Breast epithelium (tissue), 4 donors: ENCODE data around the gene ST6GAL1. TPM values are rescaled to one million over a fixed set of nuclear protein-coding genes. Genes with fewer than 3 reads are reported as not detected.

Source experiments
- DNase-seq, 2 donors: peaks; one replicate each; pipeline ENCODE4 v3.0.0-alpha.2; 2019; ENCODE audit warnings: low spot score in 2 of 2
- H3K27ac ChIP-seq, 2 donors: fragments of 200-600 bp; sonication (generic) in 1 of 2; one replicate each; pipeline ENCODE4 v1.5.1; 2016 to 2019; ENCODE audit warnings: mild to moderate bottlenecking in 1 of 2
- H3K27me3 ChIP-seq, 2 donors: fragments of 200-600 bp; sonication (generic) in 1 of 2; one replicate each; pipeline versions ENCODE4 v1.5.1 to v1.6.0; 2017 to 2019; ENCODE audit warnings: control low read depth in 1 of 2, mild to moderate bottlenecking in 1 of 2
- H3K36me3 ChIP-seq: fragments of 200-600 bp; one replicate; pipeline ENCODE4 v1.5.1; 2019
- H3K4me1 ChIP-seq, 2 donors: fragments of 200-600 bp; sonication (generic); one replicate each; pipeline ENCODE4 v1.5.1; 2016 to 2019; ENCODE audit warnings: control low read depth in 1 of 2
- H3K4me3 ChIP-seq, 3 donors: fragments of 200-600 bp; sonication (generic); 1 replicate in 2 of 3; 2 replicates in 1 of 3; pipeline ENCODE4 v1.5.1; 2016 to 2019; ENCODE audit warnings: mild to moderate bottlenecking in 3 of 3, moderate library complexity in 2 of 3
- H3K9me3 ChIP-seq, 2 donors: fragments of 200-600 bp; sonication (generic) in 1 of 2; one replicate each; pipeline ENCODE4 v1.5.1; 2016 to 2019; ENCODE audit warnings: control low read depth in 1 of 2
- CTCF ChIP-seq, 3 donors: fragments of 450-650 bp; IDR thresholded peaks; one replicate each; pipeline ENCODE4 v1.5.1; 2016 to 2017; ENCODE audit warnings: antibody characterized with exemption in 3 of 3, mild to moderate bottlenecking in 3 of 3, moderate library complexity in 3 of 3
- POLR2A ChIP-seq: fragments of 450-650 bp; IDR thresholded peaks from one replicate; pipeline ENCODE4 v1.6.1; 2016; ENCODE audit warnings: antibody characterized with exemption, mild to moderate bottlenecking, moderate library complexity
- POLR2AphosphoS5 ChIP-seq, 3 donors: sonication (generic); formaldehyde crosslinking; IDR thresholded peaks; one replicate each; pipeline ENCODE4 v1.6.1; 2017; ENCODE audit warnings: antibody characterized with exemption in 3 of 3
- intact Hi-C: fragments of 100-400 bp; cut with DNase I; formaldehyde crosslinking; loops from one replicate; pipeline ENCODE4 v1.15.1; 2023; ENCODE audit warnings: low total_unique reads
- total RNA-seq, 3 donors: library from RNA; depleted of rRNA; stranded (reverse); fragments of >200 nt; gene quantifications; one replicate each; pipeline ENCODE4 v1.1.0, GENCODE V29; 2016

Gene ST6GAL1
- total RNA-seq, 3 donors from 2014 or later: 28.5 to 79.6 (median 42.3) TPM

- Histone ChIP-seq H3K4me1 (no peaks in the 10 kb centered on the region), H3K9me3 (no peaks in the 10 kb centered on the region), H3K4me3 (no peak overlapping the region), H3K27ac (no peak overlapping the region), H3K36me3 (no peaks in the 10 kb centered on the region), H3K27me3 (no peaks in the 10 kb centered on the region)
- TF ChIP-seq POLR2A: no peak
- no peak for TF ChIP-seq POLR2AphosphoS5 (IDR thresholded peaks at IDR 0.05)
- TF ChIP-seq CTCF (IDR thresholded peaks at IDR 0.05): no peak
- intact Hi-C loops: no loop called here
- DNase-seq: no peak
These were observed 12.6 kb upstream of the ST6GAL1 start for GRCh38 chr3:186917512-186918312.

- Histone ChIP-seq H3K27me3 (no peaks in the 10 kb centered on the region), H3K27ac (no peak overlapping the region), H3K4me1 (no peaks in the 10 kb centered on the region), H3K36me3 (no peaks in the 10 kb centered on the region), H3K4me3 (no peak overlapping the region), H3K9me3 (no peaks in the 10 kb centered on the region)
- TF ChIP-seq POLR2A (no peak), POLR2AphosphoS5 (IDR thresholded peaks at IDR 0.05) (no peak), CTCF (IDR thresholded peaks at IDR 0.05) (no peak)
- intact Hi-C loops: no loop called here
- no peak for DNase-seq
These were observed 10.0 kb upstream of the ST6GAL1 start for GRCh38 chr3:186920301-186920700.

GRCh38 chr3:186920796-186921195, 9.5 kb upstream of the ST6GAL1 start:
- Histone ChIP-seq H3K4me3 (no peak overlapping the region), H3K9me3 (no peaks in the 10 kb centered on the region), H3K27me3 (no peaks in the 10 kb centered on the region), H3K4me1 (no peaks in the 10 kb centered on the region), H3K36me3 (no peaks in the 10 kb centered on the region), H3K27ac (no peak overlapping the region)
- DNase-seq: no peak
- intact Hi-C loops: no loop called here
- no peak for TF ChIP-seq CTCF (IDR thresholded peaks at IDR 0.05)
- TF ChIP-seq POLR2AphosphoS5 (IDR thresholded peaks at IDR 0.05): no peak
- no peak for TF ChIP-seq POLR2A

GRCh38 chr3:186921578-186921977, 8.7 kb upstream of the ST6GAL1 start:
- H3K4me1 ChIP-seq: no peaks in the 10 kb centered on the region
- no peak overlapping the region for H3K4me3 ChIP-seq
- TF ChIP-seq CTCF (IDR thresholded peaks at IDR 0.05) (no peak), POLR2AphosphoS5 (IDR thresholded peaks at IDR 0.05) (no peak), POLR2A (no peak)
- H3K27ac ChIP-seq: no peak overlapping the region
- no peak for DNase-seq
- no peaks in the 10 kb centered on the region for H3K36me3 ChIP-seq
- H3K27me3 ChIP-seq: no peaks in the 10 kb centered on the region
- intact Hi-C loops: no loop called here
- H3K9me3 ChIP-seq: no peaks in the 10 kb centered on the region

- intact Hi-C loops: no loop called here
These were observed 8.1 kb upstream of the ST6GAL1 start for GRCh38 chr3:186922224-186922623.

More at GRCh38 chr3:186922224-186922623, 8.1 kb upstream of the ST6GAL1 start:
- H3K27ac ChIP-seq: no peak overlapping the region
- H3K9me3 ChIP-seq: no peaks in the 10 kb centered on the region
- no peaks in the 10 kb centered on the region for H3K27me3 ChIP-seq
- TF ChIP-seq POLR2A: no peak
- no peak for TF ChIP-seq CTCF (IDR thresholded peaks at IDR 0.05)
- no peak for TF ChIP-seq POLR2AphosphoS5 (IDR thresholded peaks at IDR 0.05)
- DNase-seq: no peak
- H3K36me3 ChIP-seq: no peaks in the 10 kb centered on the region
- no peaks in the 10 kb centered on the region for H3K4me1 ChIP-seq
- no peak overlapping the region for H3K4me3 ChIP-seq
